ENCODE data around the gene MRPL39.

DNA sequence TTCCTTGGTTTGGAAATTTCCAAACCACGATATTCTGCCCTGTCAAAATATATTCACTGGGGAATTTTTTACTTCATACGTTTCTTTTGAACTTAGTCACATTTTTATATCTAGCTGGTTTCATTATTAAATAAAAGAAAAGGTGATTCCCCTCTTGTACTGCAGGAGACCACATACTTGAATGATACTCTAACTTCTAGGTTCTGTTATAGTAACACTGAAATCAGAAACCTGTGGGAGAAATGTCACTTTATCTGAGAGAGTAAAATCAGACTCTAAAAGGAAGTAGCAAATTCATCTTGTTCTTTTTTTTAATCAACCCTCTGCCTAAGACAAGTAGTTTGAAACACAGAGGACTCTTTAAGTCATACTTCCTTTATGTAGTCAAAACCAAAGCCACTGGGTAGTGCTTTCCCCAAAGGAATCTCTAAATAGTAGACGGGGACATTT lies 34.4 kb downstream of the MRPL39 start:
- TF ChIP-seq, protein P1, sequence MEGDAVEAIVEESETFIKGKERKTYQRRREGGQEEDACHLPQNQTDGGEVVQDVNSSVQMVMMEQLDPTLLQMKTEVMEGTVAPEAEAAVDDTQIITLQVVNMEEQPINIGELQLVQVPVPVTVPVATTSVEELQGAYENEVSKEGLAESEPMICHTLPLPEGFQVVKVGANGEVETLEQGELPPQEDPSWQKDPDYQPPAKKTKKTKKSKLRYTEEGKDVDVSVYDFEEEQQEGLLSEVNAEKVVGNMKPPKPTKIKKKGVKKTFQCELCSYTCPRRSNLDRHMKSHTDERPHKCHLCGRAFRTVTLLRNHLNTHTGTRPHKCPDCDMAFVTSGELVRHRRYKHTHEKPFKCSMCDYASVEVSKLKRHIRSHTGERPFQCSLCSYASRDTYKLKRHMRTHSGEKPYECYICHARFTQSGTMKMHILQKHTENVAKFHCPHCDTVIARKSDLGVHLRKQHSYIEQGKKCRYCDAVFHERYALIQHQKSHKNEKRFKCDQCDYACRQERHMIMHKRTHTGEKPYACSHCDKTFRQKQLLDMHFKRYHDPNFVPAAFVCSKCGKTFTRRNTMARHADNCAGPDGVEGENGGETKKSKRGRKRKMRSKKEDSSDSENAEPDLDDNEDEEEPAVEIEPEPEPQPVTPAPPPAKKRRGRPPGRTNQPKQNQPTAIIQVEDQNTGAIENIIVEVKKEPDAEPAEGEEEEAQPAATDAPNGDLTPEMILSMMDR (IDR thresholded peaks at IDR 0.05), result no peak
- TF ChIP-seq POLR2A (IDR thresholded peaks at IDR 0.05), result no peak
- TF ChIP-seq POLR2AphosphoS5 (IDR thresholded peaks at IDR 0.05), result no peak
- TF ChIP-seq EP300 (IDR thresholded peaks at IDR 0.05), result no peak

All from upper lobe of left lung (tissue), 4 donors.